Endothelial cell of umbilical vein (primary cell): ENCODE measurements around the gene NXN. TPM values are rescaled to one million over a fixed set of nuclear protein-coding genes. Genes with fewer than 3 reads are reported as not detected.

Experiments
- BruUV-seq: library from RNA; stranded (reverse); fragments of 400-500 nt; replicated peaks from 2 replicates; lab custom pipeline; 2021; lab: Mats Ljungman, UMichigan
- CTCF ChIA-PET: fragments of 300-600, 350-600 bp; sonication (Branson Sonifier 250); formaldehyde crosslinking; loops from one replicate; lab custom pipeline; 2021; ENCODE audit warnings: antibody characterized with exemption, inconsistent platforms; lab: Charles Lee
- POLR2A ChIA-PET: fragments of 300-600, 350-600 bp; sonication (Branson Sonifier 250); formaldehyde crosslinking; loops from one replicate; lab custom pipeline; 2021; ENCODE audit warnings: antibody characterized with exemption, inconsistent platforms; lab: Charles Lee
- DNase-seq: peaks from one replicate; pipeline ENCODE4 v3.0.0-alpha.2; 2011; ENCODE audit warnings: low read depth, low spot score
- FAIRE-seq: peaks from 2 replicates; lab custom pipeline; 2011; peaks lifted over from hg19 to GRCh38; lab: Jason Lieb, UNC
- H2AFZ ChIP-seq: 2 replicates; pipeline ENCODE4 v1.6.0; 2012; ENCODE audit warnings: low read depth, low read length, control low read depth, inconsistent platforms
- H3K27ac ChIP-seq: 2 replicates; pipeline ENCODE4 v1.5.1; 2011; ENCODE audit warnings: low read depth, mild to moderate bottlenecking, control low read depth, low read length, moderate library complexity; ENCODE audit not compliant: insufficient read depth
- H3K27me3 ChIP-seq, 2 experiments: 2 replicates each; pipeline versions ENCODE4 v1.6.0 to v1.6.1; 2011; ENCODE audit warnings: low read length in 2 of 2, mixed read lengths in 1 of 2; ENCODE audit not compliant: control insufficient read depth in 2 of 2, insufficient read depth in 2 of 2
- H3K36me3 ChIP-seq, 2 experiments: 2 replicates in 1 of 2; 3 replicates in 1 of 2; pipeline ENCODE4 v1.5.1; 2011; ENCODE audit warnings: low read length in 2 of 2, mild to moderate bottlenecking in 1 of 2, moderate library complexity in 1 of 2; ENCODE audit not compliant: control insufficient read depth in 2 of 2, insufficient read depth in 2 of 2; ENCODE audit errors: extremely low read depth in 1 of 2
- H3K4me1 ChIP-seq: 3 replicates; pipeline ENCODE4 v1.5.1; 2011; ENCODE audit warnings: mild to moderate bottlenecking, low read length; ENCODE audit not compliant: control insufficient read depth, insufficient read depth; ENCODE audit errors: extremely low read depth
- H3K4me2 ChIP-seq: 2 replicates; pipeline ENCODE4 v1.6.1; 2011; ENCODE audit warnings: low read length, control low read depth, mixed read lengths; ENCODE audit not compliant: insufficient read depth
- H3K4me3 ChIP-seq, 3 experiments: fragments of 200-600 bp in 1 of 3; sonication (generic), shearing (Covaris generic) in 1 of 3; replicated peaks in 1 of 3; 2 replicates each; pipeline ENCODE4 v1.5.1; 2011 to 2016; ENCODE audit warnings: control low read depth in 3 of 3, low read length in 3 of 3, mild to moderate bottlenecking in 2 of 3, inconsistent platforms in 1 of 3, low read depth in 1 of 3, moderate library complexity in 1 of 3; ENCODE audit not compliant: insufficient read depth in 1 of 3
- H3K79me2 ChIP-seq: 2 replicates; pipeline ENCODE4 v1.6.0; 2012; ENCODE audit warnings: low read length, inconsistent platforms; ENCODE audit not compliant: control insufficient read depth, insufficient read depth
- H3K9ac ChIP-seq: replicated peaks from 2 replicates; pipeline ENCODE3; 2011; ENCODE audit warnings: low read length, control low read depth; ENCODE audit not compliant: insufficient read depth; ENCODE audit errors: extremely low read depth
- H3K9me1 ChIP-seq: replicated peaks from 3 replicates; pipeline ENCODE4 v1.6.0; 2011; ENCODE audit warnings: mild to moderate bottlenecking, low read length; ENCODE audit not compliant: control insufficient read depth, insufficient read depth; ENCODE audit errors: extremely low read depth
- H3K9me3 ChIP-seq: replicated peaks from 2 replicates; pipeline ENCODE4 v1.5.1; 2012; ENCODE audit warnings: low read length, inconsistent platforms; ENCODE audit not compliant: control insufficient read depth, insufficient read depth
- H4K20me1 ChIP-seq: replicated peaks from 2 replicates; pipeline ENCODE3; 2011; ENCODE audit warnings: mild to moderate bottlenecking, low read length; ENCODE audit not compliant: control insufficient read depth, insufficient read depth; ENCODE audit errors: extremely low read depth
- EZH2 ChIP-seq: IDR thresholded peaks from 2 replicates; pipeline ENCODE4 v1.6.1; 2012; ENCODE audit warnings: borderline replicate concordance, low read depth, mild to moderate bottlenecking, moderate library complexity, low read length, inconsistent platforms; ENCODE audit not compliant: severe bottlenecking
- FOS ChIP-seq: IDR thresholded peaks from 2 replicates; pipeline ENCODE4 v1.6.1; 2011; ENCODE audit warnings: mild to moderate bottlenecking, low read length, moderate library complexity, borderline replicate concordance; ENCODE audit not compliant: insufficient read depth
- GATA2 ChIP-seq: IDR thresholded peaks from 2 replicates; pipeline ENCODE4 v1.7.0; 2011; ENCODE audit warnings: low read depth, mild to moderate bottlenecking, moderate library complexity, mixed read lengths, low read length; ENCODE audit not compliant: insufficient read length, insufficient read depth
- POLR2A ChIP-seq: IDR thresholded peaks from 2 replicates; pipeline ENCODE4 v1.6.1; 2012; ENCODE audit warnings: low read depth, mild to moderate bottlenecking, control low read depth, low read length
- POLR2AphosphoS5 ChIP-seq: IDR thresholded peaks from 2 replicates; pipeline ENCODE4 v1.6.1; 2012; ENCODE audit warnings: low read depth, mild to moderate bottlenecking, control low read depth, low read length, moderate library complexity; ENCODE audit not compliant: insufficient read depth
- dilution Hi-C: fragments of 300-500 bp; cut with MboI; formaldehyde crosslinking; loops from one replicate; pipeline ENCODE4 v1.15.0; 2019; ENCODE audit warnings: low sequenced_read_pairs; ENCODE audit not compliant: extremely low pct_ligation_motif_present
- intact Hi-C: fragments of 100-400 bp; cut with micrococcal nuclease; formaldehyde crosslinking; loops from one replicate; pipeline ENCODE4 v1.10.0; 2022
- polyA plus RNA-seq, 4 experiments: library from polyadenylated mRNA; depleted of rRNA in 3 of 4; stranded (reverse) in 3 of 4; unstranded in 1 of 4; fragments of >200 nt; gene quantifications; 2 replicates each; pipeline versions ENCODE4 v1.2.1 to v1.2.3, GENCODE V29; 2011 to 2012; ENCODE audit warnings: missing spikeins in 1 of 4
- total RNA-seq: library from RNA; stranded (reverse); gene quantifications from 2 replicates; pipeline ENCODE4 v1.2.3, GENCODE V29; 2021

Gene NXN
- total and polyA plus RNA-seq, 2 donors (not counting 3 experiments of a cell fraction or from before 2014, with no cell fraction given), result 69.5 to 77.3 TPM

DNA sequence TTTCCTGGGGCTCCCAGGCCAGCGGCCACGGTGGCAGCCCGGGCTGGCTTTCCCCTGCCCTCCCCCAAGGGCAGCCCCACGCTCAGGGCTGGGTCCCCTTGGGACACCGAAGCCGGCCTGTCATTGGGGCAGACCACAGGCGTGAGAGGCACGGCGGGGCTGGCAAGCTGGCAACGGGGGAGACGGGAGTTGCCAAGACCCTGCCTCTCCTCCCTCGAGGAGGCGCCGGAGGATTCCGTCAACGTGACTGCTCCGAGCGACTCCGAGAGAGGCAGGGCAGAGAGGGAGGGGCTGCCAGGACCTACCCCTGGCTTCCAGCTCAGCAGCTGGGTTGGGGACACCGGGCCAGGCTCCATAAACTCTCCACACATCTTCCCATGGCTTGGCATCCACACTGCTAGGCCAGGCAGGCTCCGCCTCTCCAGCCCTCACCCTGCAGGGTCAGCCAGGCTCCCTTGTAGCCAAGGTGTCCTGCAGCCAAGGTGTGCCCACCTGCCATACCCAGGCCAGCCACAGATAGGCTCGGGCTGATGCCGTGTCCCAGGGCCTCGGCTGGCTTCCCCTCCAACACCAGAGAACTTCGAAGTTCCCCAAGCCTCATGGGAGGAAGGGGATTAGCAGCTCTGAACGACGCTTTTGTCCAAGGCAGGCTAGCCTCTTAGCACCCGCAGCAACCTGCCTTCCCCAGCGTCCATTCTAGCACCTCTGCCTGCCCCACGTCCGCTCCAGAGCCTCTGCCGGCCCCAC lies 42.9 kb upstream of the NXN start:
- H3K27me3 ChIP-seq, result no peaks in the 10 kb centered on the region
- dilution Hi-C loops (no loop called here), intact Hi-C loops (no loop called here)
- H3K79me2 ChIP-seq, result no peaks in the 10 kb centered on the region
- H3K36me3 ChIP-seq, result no peaks in the 10 kb centered on the region
- DNase-seq (no peak), FAIRE-seq (no peak)
- H2AFZ ChIP-seq, result no peak overlapping the region
- no peaks in the 10 kb centered on the region for H3K9me3 ChIP-seq
- ChIA-PET POLR2A (no interaction called here), CTCF (no interaction called here)
- H3K4me2 ChIP-seq, result no peak overlapping the region
- no TSS peak for BruUV-seq
- no peaks in the 10 kb centered on the region for H4K20me1 ChIP-seq
- no peaks in the 10 kb centered on the region for H3K9me1 ChIP-seq
- H3K4me1 ChIP-seq, result no peaks in the 10 kb centered on the region
- no peak overlapping the region for H3K27ac ChIP-seq
- H3K4me3 ChIP-seq, result no peak overlapping the region
- TF ChIP-seq POLR2A (no peak), FOS (no peak)
- no peak overlapping the region for H3K9ac ChIP-seq

DNA sequence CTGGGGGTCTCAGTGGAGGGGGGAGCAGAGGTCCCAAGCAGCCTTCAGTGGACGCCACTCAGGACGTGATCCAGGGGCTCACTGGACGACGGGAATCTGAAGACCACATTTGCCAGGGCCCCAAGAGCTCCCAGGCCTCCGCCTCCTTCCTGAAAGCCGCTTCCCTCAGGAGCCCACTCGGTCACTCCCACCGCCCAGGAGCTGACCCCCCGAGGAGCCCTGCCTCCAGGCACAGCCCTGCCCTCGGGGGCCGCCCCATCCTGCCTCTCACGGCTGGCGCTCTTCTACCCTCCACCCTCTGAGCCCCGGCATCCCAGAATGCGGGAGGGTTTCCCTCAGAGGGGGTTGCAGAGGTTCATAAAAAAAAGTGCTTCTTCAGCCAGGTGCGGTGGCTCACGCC lies 41.6 kb upstream of the NXN start:
- Histone ChIP-seq H3K27ac (no peak overlapping the region), H3K27me3 (no peaks in the 10 kb centered on the region), H3K9me3 (no peaks in the 10 kb centered on the region), H3K9me1 (no peaks in the 10 kb centered on the region), H3K79me2 (no peaks in the 10 kb centered on the region), H3K9ac (no peak overlapping the region), H3K4me2 (no peak overlapping the region), H3K4me1 (no peaks in the 10 kb centered on the region), H3K4me3 (no peak overlapping the region), H4K20me1 (no peaks in the 10 kb centered on the region), H3K36me3 (no peaks in the 10 kb centered on the region), H2AFZ (no peak overlapping the region)
- DNase-seq (no peak), FAIRE-seq (no peak)
- intact Hi-C loops, result no loop called here
- no TSS peak for BruUV-seq
- dilution Hi-C loops, result no loop called here
- TF ChIP-seq EZH2 (no peak), POLR2AphosphoS5 (no peak), GATA2 (no peak)
- ChIA-PET POLR2A (no interaction called here), CTCF (interaction anchor here (1.2 to 1.3 kb wide), 2 partner anchors 22 to 35 kb away, joined by 3 read pairs; no protein-coding TSS in a partner anchor)
